ENCODE measurements around the gene GBF1. TPM values are rescaled to one million over a fixed set of nuclear protein-coding genes. Genes with fewer than 3 reads are reported as not detected.

GBF1 gene
- total and polyA plus RNA-seq, 2 of the 13 experiments (the other 11 are each of a cell fraction or from before 2014, with no cell fraction given): 17.1 to 21.9 TPM

DNA sequence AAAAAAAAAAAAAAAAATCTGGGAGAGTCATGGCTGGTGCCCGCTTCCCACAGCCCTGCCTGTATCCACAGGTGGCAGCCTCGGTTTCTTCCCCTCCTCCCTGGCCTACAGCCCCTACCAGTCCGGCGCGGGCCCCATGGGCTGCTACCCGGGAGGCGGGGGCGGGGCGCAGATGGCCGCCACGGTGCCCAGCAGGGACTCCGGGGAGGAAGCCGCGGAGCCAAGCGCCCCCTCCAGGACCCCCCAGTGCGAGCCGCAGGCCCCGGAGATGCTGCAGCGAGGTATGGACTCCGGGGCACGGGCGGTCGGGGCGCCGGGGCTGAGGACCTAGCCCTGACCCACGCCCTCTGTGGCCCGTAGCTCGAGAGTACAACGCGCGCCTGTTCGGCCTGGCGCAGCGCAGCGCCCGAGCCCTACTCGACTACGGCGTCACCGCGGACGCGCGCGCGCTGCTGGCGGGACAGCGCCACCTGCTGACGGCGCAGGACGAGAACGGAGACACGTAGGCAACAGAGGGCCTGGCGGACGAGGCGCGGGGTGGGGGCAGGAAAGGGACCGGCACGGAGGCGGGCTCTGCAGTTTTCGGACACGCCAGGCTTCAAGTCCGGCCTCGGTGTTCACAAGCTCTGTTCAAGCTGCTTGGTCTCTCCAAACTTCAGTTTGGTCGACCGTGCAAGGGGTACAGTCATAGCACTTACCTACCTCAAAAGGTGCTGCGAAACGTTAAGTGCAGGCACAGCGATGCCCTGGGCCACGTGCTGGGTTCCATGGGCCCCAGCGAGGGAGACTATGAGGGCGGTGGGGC is 154.1 kb downstream of the GBF1 start:
- H3K36me3 ChIP-seq (replicated peaks in 1 of 2; ENCODE audit: control insufficient read depth in 1 of 2, insufficient read depth in 2 of 2, low read length in 2 of 2): peaks cover 0 to 4% of the 10 kb centered on the region in 2 experiments; a peak in 1 of 5 replicates
- CTCF ChIA-PET (ENCODE audit: low intra/inter-chr PET ratio, low total read pairs): interaction anchor here (1.3 kb wide), 1 partner anchor 169 kb away, joined by 12 read pairs; no protein-coding TSS in a partner anchor
- FAIRE-seq (peak; percentile 51), DNase-seq (ENCODE audit: low spot score) (peak; percentile 68), ATAC-seq (peak; percentile 65)
- H3K4me1 ChIP-seq (ENCODE audit: insufficient read depth, low read length): peaks cover 31% of the 10 kb centered on the region
- H3K9ac ChIP-seq (ENCODE audit: insufficient read depth, low read depth, low read length): peak overlapping the region; percentile 65
- H4K20me1 ChIP-seq (ENCODE audit: insufficient read depth, low read length): no peaks in the 10 kb centered on the region
- H3K27ac ChIP-seq (ENCODE audit: extremely low read length, insufficient read depth, low read length): peak overlapping the region; percentile 63
- peak overlapping the region; percentile 71 to 78 (median 73); a peak in 4 of 6 replicates for H3K4me3 ChIP-seq (replicated peaks in 1 of 3; ENCODE audit: insufficient read depth in 1 of 3, low read depth in 2 of 3, low read length in 3 of 3)
- intact Hi-C loops (cut with micrococcal nuclease; ENCODE audit: unreplicated experiment) (loop anchor here (2.0 kb wide), 1 partner anchor 169 kb away; no protein-coding TSS in a partner anchor), in situ Hi-C loops (cut with HindIII; ENCODE audit: extremely low pct_ligation_motif_present, low pct_unique_long_range_greater_than_20kb) (loop anchor here (10.0 kb wide), 1 partner anchor 75 kb away; no protein-coding TSS in a partner anchor)
- BruUV-seq (replicated peaks): no TSS peak
- peaks cover 3% of the 10 kb centered on the region for H3K79me2 ChIP-seq (ENCODE audit: insufficient read depth, low read length)
- POLR2A ChIA-PET: interaction anchor here (0.6 to 2.6 kb wide), 5 partner anchors 14 to 62 kb away, joined by 3 to 10 read pairs (median 5); partner anchors contain the start of genes CUEDC2 and FBXL15
- peak overlapping the region; percentile 66 for H3K4me2 ChIP-seq (ENCODE audit: low read depth, low read length)
- H3K27me3 ChIP-seq (ENCODE audit: control insufficient read depth in 1 of 2, insufficient read depth in 2 of 2, low read length in 2 of 2): no peaks in the 10 kb centered on the region; a peak in 1 of 5 replicates
- H3K9me3 ChIP-seq (ENCODE audit: low read length): no peaks in the 10 kb centered on the region
- no peak overlapping the region for H2AFZ ChIP-seq (ENCODE audit: low read length)
- WGBS (ENCODE audit: low lambda C conversion rate): 19% methylated on average over 9 of the region's 72 CpGs
- no peak for TF ChIP-seq ZEB1 (IDR thresholded peaks at IDR 0.05; ENCODE audit: insufficient replicate concordance, low read depth)
- no peak; the same call in 1 of the 2 replicates for TF ChIP-seq ZMAT3 (CRISPR knock-in tag; conservative IDR thresholded peaks at IDR 0.05)
- TF ChIP-seq, protein P1, sequence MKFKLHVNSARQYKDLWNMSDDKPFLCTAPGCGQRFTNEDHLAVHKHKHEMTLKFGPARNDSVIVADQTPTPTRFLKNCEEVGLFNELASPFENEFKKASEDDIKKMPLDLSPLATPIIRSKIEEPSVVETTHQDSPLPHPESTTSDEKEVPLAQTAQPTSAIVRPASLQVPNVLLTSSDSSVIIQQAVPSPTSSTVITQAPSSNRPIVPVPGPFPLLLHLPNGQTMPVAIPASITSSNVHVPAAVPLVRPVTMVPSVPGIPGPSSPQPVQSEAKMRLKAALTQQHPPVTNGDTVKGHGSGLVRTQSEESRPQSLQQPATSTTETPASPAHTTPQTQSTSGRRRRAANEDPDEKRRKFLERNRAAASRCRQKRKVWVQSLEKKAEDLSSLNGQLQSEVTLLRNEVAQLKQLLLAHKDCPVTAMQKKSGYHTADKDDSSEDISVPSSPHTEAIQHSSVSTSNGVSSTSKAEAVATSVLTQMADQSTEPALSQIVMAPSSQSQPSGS (CRISPR knock-in tag; IDR thresholded peaks at IDR 0.05): peak; percentile 88
- TF ChIP-seq ZNF549 (CRISPR knock-in tag; IDR thresholded peaks at IDR 0.05): no peak
- no peak for TF ChIP-seq SYNCRIP (IDR thresholded peaks at IDR 0.05; ENCODE audit: insufficient read depth, low read depth, low read length)
- TF ChIP-seq NR1H2 (CRISPR knock-in tag; IDR thresholded peaks at IDR 0.05; ENCODE audit: borderline replicate concordance, low read depth): no peak
- no peak for TF ChIP-seq CBX2 (IDR thresholded peaks at IDR 0.05; ENCODE audit: low read depth, low read length)
- TF ChIP-seq CBX2 (CRISPR knock-in tag; IDR thresholded peaks at IDR 0.05; ENCODE audit: low read depth): no peak
- TF ChIP-seq, protein P2, sequence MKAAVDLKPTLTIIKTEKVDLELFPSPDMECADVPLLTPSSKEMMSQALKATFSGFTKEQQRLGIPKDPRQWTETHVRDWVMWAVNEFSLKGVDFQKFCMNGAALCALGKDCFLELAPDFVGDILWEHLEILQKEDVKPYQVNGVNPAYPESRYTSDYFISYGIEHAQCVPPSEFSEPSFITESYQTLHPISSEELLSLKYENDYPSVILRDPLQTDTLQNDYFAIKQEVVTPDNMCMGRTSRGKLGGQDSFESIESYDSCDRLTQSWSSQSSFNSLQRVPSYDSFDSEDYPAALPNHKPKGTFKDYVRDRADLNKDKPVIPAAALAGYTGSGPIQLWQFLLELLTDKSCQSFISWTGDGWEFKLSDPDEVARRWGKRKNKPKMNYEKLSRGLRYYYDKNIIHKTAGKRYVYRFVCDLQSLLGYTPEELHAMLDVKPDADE (CRISPR knock-in tag; IDR thresholded peaks at IDR 0.05): no peak
- no peak for TF ChIP-seq ZNF292 (CRISPR knock-in tag; IDR thresholded peaks at IDR 0.05; ENCODE audit: borderline replicate concordance, low read depth)
- TF ChIP-seq CREB1 (IDR thresholded peaks at IDR 0.05): peak; percentile 87
- peak; percentile 54; the same call in 1 of the 2 replicates for TF ChIP-seq CREB1 (CRISPR knock-in tag; IDR thresholded peaks at IDR 0.05)
- TF ChIP-seq SPEN (CRISPR knock-in tag; IDR thresholded peaks at IDR 0.05; ENCODE audit: low read depth): peak; percentile 92
- TF ChIP-seq, protein P3, sequence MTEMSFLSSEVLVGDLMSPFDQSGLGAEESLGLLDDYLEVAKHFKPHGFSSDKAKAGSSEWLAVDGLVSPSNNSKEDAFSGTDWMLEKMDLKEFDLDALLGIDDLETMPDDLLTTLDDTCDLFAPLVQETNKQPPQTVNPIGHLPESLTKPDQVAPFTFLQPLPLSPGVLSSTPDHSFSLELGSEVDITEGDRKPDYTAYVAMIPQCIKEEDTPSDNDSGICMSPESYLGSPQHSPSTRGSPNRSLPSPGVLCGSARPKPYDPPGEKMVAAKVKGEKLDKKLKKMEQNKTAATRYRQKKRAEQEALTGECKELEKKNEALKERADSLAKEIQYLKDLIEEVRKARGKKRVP (CRISPR knock-in tag; IDR thresholded peaks at IDR 0.05): peak in 1 of 2 experiments; percentile 57; a peak in 1 of 4 replicates
- TF ChIP-seq HNRNPLL (IDR thresholded peaks at IDR 0.05; ENCODE audit: low read depth, low read length, poor library complexity, severe bottlenecking): peak; percentile 92
- TF ChIP-seq, protein P4, sequence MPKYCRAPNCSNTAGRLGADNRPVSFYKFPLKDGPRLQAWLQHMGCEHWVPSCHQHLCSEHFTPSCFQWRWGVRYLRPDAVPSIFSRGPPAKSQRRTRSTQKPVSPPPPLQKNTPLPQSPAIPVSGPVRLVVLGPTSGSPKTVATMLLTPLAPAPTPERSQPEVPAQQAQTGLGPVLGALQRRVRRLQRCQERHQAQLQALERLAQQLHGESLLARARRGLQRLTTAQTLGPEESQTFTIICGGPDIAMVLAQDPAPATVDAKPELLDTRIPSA (CRISPR knock-in tag; IDR thresholded peaks at IDR 0.05; ENCODE audit: borderline replicate concordance): no peak
- no peak for TF ChIP-seq MAF1 (CRISPR knock-in tag; IDR thresholded peaks at IDR 0.05; ENCODE audit: borderline replicate concordance)
- no peak for TF ChIP-seq SMYD3 (CRISPR knock-in tag; IDR thresholded peaks at IDR 0.05)
- no peak for TF ChIP-seq IKZF4 (CRISPR knock-in tag; IDR thresholded peaks at IDR 0.05; ENCODE audit: borderline replicate concordance, low read depth, not compliant biosample characterization)
